Testis (tissue), 3 donors: ENCODE results near the gene PSTPIP1. TPM values are rescaled to one million over a fixed set of nuclear protein-coding genes. Genes with fewer than 3 reads are reported as not detected.

Experiments
- DNase-seq: peaks from one replicate; pipeline ENCODE4 v3.0.0-alpha.2; 2019
- H3K27ac ChIP-seq, 2 donors: fragments of 200-600 bp; sonication (generic); one replicate each; pipeline ENCODE4 v1.5.1; 2019
- H3K27me3 ChIP-seq: fragments of 200-600 bp; sonication (generic); one replicate; pipeline ENCODE4 v1.5.1; 2019
- H3K36me3 ChIP-seq: fragments of 200-600 bp; sonication (generic); one replicate; pipeline ENCODE4 v1.5.1; 2017; ENCODE audit warnings: low read depth; ENCODE audit errors: missing control alignments
- H3K4me1 ChIP-seq: fragments of 200-600 bp; sonication (generic); one replicate; pipeline ENCODE4 v1.5.1; 2019
- H3K4me3 ChIP-seq, 2 donors: fragments of 200-600 bp; sonication (generic); one replicate each; pipeline ENCODE4 v1.5.1; 2017 to 2019
- H3K9me3 ChIP-seq: fragments of 200-600 bp; sonication (generic); one replicate; pipeline ENCODE4 v1.5.1; 2017
- POLR2A ChIP-seq: fragments of 450-650 bp; IDR thresholded peaks from one replicate; pipeline ENCODE4 v1.6.1; 2017; ENCODE audit warnings: antibody characterized with exemption, mild to moderate bottlenecking, moderate library complexity
- WGBS, 2 donors: methylation state at CpG; one replicate each; pipeline ENCODE4 v1.1.5; 2018; 5-methylcytosine and 5-hydroxymethylcytosine counted together
- intact Hi-C: fragments of 100-400 bp; cut with DNase I; formaldehyde crosslinking; loops from one replicate; pipeline ENCODE4 v1.15.1; 2023; ENCODE audit warnings: low total_unique reads
- polyA plus RNA-seq: library from polyadenylated mRNA; stranded (reverse); fragments of 350-450 nt; fragmentation: Illumina TruSeq; extraction: RNeasy Lipid Tissue Mini Kit (QIAGEN cat#74804); gene quantifications from one replicate; pipeline ENCODE4 v1.2.3, GENCODE V29; 2014; ENCODE audit warnings: low read depth, low replicate concordance; ENCODE audit not compliant: insufficient read depth
- total RNA-seq, 2 donors: library from RNA; depleted of rRNA; stranded (reverse); fragments of >200 nt; gene quantifications; one replicate each; pipeline ENCODE4 v1.2.3, GENCODE V29; 2016
- TF ChIP-seq, protein P1 (sequence below), 3 experiments: fragments of 450-650 bp in 2 of 3; fragments of 200-600 bp in 1 of 3; sonication (generic) in 1 of 3; IDR thresholded peaks; one replicate each; pipeline ENCODE4 v1.5.1; 2016 to 2019; ENCODE audit warnings: antibody characterized with exemption in 3 of 3, mild to moderate bottlenecking in 2 of 3, moderate library complexity in 1 of 3

The PSTPIP1 gene
- total and polyA plus RNA-seq, 3 donors from 2014 or later, result 5.0 to 8.6 (median 7.9) TPM

DNA sequence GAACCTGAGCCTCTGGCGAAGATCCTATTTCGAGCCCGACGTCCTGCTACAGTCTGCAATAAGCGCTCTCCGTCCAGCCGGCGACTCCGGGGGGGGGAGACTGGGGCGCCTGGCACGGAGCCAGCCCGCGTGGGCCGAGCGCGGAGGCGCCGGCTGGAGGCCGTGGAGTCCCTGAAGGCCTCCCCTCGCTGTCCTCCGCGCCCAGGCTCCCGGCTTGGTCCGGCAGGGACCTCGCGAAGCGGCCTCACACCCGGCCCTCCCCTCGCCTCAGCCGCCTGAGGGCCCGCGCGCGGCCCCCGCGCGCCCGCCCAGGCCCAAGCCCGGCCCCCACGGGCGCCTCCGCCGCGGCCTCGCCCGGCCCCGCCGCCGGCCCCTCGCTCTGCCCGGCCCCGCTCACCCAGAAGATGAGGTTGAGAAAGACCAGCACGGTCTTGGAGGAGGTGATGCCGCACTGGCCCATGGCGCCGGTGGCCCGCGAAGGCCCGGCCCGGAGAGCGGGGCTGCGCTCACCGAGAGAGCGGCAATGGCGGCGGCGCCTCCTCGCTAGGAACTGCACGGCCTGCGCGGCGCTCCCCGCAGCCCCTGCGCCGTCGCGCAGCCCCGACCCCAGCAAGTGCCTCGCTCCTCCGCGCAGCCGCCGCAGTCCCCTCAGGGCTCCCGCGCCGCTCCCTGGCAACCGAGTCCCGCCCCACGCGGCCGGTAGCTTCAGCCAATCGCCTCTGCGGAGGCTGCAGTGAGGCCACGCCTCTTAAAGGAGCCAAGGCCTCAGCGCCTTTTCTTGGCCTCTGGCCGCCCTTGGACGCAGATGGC lies 75.8 kb downstream of the PSTPIP1 start, which contains the start of gene TSPAN3:
Gene TSPAN3, minus strand, starts transcription at position 615 of the 810 bp plus-strand sequence. Its CDS starts 155 bp downstream, at position 460.
- Histone ChIP-seq H3K4me3 (peak within 1 kb of the TSS; percentile 60 to 66), H3K9me3 (no peaks in the 10 kb centered on the region), H3K27ac (peak within 1 kb of the TSS; percentile 37 to 87), H3K36me3 (no peaks in the 10 kb centered on the region), H3K4me1 (peaks cover 17% of the 10 kb centered on the region), H3K27me3 (no peaks in the 10 kb centered on the region)
- intact Hi-C loops, result no loop called here
- peak; percentile 94 for DNase-seq
- peak; percentile 30 for TF ChIP-seq POLR2A
- TF ChIP-seq, protein P1, sequence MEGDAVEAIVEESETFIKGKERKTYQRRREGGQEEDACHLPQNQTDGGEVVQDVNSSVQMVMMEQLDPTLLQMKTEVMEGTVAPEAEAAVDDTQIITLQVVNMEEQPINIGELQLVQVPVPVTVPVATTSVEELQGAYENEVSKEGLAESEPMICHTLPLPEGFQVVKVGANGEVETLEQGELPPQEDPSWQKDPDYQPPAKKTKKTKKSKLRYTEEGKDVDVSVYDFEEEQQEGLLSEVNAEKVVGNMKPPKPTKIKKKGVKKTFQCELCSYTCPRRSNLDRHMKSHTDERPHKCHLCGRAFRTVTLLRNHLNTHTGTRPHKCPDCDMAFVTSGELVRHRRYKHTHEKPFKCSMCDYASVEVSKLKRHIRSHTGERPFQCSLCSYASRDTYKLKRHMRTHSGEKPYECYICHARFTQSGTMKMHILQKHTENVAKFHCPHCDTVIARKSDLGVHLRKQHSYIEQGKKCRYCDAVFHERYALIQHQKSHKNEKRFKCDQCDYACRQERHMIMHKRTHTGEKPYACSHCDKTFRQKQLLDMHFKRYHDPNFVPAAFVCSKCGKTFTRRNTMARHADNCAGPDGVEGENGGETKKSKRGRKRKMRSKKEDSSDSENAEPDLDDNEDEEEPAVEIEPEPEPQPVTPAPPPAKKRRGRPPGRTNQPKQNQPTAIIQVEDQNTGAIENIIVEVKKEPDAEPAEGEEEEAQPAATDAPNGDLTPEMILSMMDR (IDR thresholded peaks at IDR 0.05), result no peak
- 0% methylated on average over 5 to 29 of the region's 97 CpGs for WGBS, 2 donors

DNA sequence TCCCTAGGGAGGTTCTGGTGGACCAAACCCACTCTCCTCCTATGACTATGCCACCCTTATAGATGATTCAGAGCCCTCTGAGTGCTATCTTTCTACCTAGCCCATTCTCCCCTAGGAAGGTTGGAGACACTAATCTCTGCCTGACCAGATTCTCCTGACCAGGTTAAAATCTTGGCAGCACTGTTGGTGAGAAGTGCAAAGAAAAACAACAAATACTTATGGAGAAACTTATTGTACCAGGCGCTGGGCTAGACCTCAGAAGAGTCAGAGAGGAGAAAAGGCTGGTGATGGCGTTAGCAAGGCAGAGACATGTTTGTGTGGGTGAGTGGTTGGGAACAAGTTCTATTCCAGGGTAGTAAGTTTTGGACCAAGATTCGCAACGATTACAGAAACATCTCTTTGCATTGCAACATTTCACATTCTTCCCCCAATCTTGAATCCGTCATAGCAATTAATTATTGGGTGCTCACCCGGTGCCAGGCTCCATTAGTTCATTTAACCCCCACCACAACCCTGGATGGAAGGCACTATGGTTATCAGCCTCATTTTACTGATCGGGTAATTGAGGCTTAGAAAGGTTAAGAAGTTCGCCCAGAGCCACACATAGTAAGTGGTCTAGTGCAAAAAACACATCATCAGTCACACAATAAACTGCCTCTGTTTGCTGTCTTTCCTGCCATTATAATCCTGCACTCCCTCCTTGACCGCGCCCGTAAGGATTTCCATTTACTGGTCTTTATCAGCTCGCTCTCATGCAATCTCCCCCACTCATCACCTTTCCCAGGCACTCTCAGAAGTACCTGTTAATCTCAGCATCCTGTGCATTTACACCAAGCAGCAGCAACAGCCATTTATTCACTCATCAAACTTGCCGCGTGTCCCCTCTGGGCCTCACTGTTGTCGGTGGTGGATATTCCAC lies 76.6 kb downstream of the PSTPIP1 start:
- H3K4me3 ChIP-seq, result peak overlapping the region in 1 of 2 donors; percentile 60
- no peak for DNase-seq
- peaks cover 17% of the 10 kb centered on the region for H3K4me1 ChIP-seq
- no peaks in the 10 kb centered on the region for H3K36me3 ChIP-seq
- no peak for TF ChIP-seq POLR2A
- TF ChIP-seq, protein P1 (IDR thresholded peaks at IDR 0.05), result no peak
- no peaks in the 10 kb centered on the region for H3K9me3 ChIP-seq
- 63 to 77% methylated on average over 15 of the region's 15 CpGs for WGBS, 2 donors
- no peak overlapping the region for H3K27ac ChIP-seq
- no peaks in the 10 kb centered on the region for H3K27me3 ChIP-seq
- intact Hi-C loops, result no loop called here

DNA sequence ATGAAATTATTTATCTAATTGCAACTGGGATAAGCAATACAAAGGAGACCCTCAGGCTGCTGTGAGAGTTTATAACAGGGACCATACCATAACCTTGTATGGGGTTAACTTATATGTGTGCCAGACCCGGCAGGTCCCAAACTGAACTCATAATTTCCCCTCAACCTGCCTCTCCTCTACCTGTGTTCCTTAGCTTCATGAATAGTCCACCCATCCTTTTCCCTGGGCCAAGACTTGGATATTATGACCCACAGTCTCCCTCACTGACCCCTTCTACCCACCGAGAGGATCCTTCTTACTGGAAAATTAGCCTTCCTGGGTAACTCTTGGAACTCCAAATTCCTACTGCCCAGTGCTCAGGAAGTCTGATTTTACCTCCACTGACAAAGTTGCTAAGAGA lies 79.4 kb downstream of the PSTPIP1 start:
- Histone ChIP-seq H3K4me3 (no peak overlapping the region), H3K4me1 (peaks cover 9% of the 10 kb centered on the region), H3K27me3 (no peaks in the 10 kb centered on the region), H3K9me3 (no peaks in the 10 kb centered on the region), H3K27ac (no peak overlapping the region), H3K36me3 (no peaks in the 10 kb centered on the region)
- intact Hi-C loops, result no loop called here
- TF ChIP-seq POLR2A, result no peak
- TF ChIP-seq, protein P1 (IDR thresholded peaks at IDR 0.05), result no peak
- 85 to 88% methylated on average over 2 of the region's 2 CpGs for WGBS, 2 donors
- no peak for DNase-seq

DNA sequence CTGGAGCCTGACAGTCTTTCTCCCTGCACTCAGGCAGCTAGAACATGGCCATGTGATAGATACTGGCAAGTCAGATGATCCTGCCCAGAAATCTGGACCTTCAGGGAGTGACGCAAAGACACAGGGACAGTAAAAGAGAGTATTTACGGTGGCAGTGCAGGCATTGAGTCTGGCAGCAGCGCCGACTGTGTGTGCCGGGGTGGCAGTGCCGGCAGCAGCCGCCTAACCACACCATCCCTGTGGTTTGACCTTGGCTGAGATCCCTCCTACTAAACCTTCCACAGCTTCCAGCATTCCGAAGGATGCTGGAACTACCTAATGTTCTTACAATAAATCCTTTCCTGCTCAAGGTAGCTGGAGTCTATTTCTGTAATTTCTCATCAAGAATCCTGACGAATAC lies 80.6 kb downstream of the PSTPIP1 start:
- Histone ChIP-seq H3K4me3 (no peak overlapping the region), H3K9me3 (no peaks in the 10 kb centered on the region), H3K4me1 (peaks cover 3% of the 10 kb centered on the region), H3K27ac (no peak overlapping the region), H3K36me3 (no peaks in the 10 kb centered on the region), H3K27me3 (no peaks in the 10 kb centered on the region)
- no peak for TF ChIP-seq POLR2A
- TF ChIP-seq, protein P1 (IDR thresholded peaks at IDR 0.05), result no peak
- intact Hi-C loops, result no loop called here
- 38 to 45% methylated on average over 3 to 9 of the region's 9 CpGs for WGBS, 2 donors
- DNase-seq, result peak; percentile 32
